Lower lobe of right lung (tissue), 2 donors: ENCODE measurements around the gene MN1. TPM values are rescaled to one million over a fixed set of nuclear protein-coding genes. Genes with fewer than 3 reads are reported as not detected.

Source experiments
- ATAC-seq, 2 donors: fragments of 200-7000 bp; cut with Tn5 transposase; one replicate each; pipeline ENCODE4 v1.9.1; 2020 to 2022; ENCODE audit warnings: mild to moderate bottlenecking in 2 of 2, moderate library complexity in 2 of 2
- DNase-seq: peaks from one replicate; pipeline ENCODE4 v3.0.0-alpha.2; 2020
- H3K27ac ChIP-seq: fragments of 200-600 bp; one replicate; pipeline ENCODE4 v1.8.0; 2022
- H3K27me3 ChIP-seq: fragments of 200-600 bp; one replicate; pipeline ENCODE4 v1.8.0; 2022; ENCODE audit warnings: low read depth
- H3K36me3 ChIP-seq: fragments of 200-600 bp; one replicate; pipeline ENCODE4 v1.8.0; 2022; ENCODE audit warnings: mild to moderate bottlenecking
- H3K4me1 ChIP-seq: fragments of 200-600 bp; one replicate; pipeline ENCODE4 v1.8.0; 2022
- H3K4me3 ChIP-seq: fragments of 200-600 bp; one replicate; pipeline ENCODE4 v1.8.0; 2022; ENCODE audit warnings: mild to moderate bottlenecking
- H3K9me3 ChIP-seq: fragments of 200-600 bp; one replicate; pipeline ENCODE4 v1.8.0; 2022
- intact Hi-C: fragments of 100-400 bp; cut with DNase I; formaldehyde crosslinking; loops from one replicate; pipeline ENCODE4 v1.11.0; 2022
- total RNA-seq: library from RNA; stranded (reverse); fragmentation: NEBNext Ultra II Directional; extraction: Animal tissue kit (Norgen Biotek cat#: 25700); gene quantifications from one replicate; pipeline ENCODE4 v1.2.1, GENCODE V29; 2021
- TF ChIP-seq, protein P1 (sequence below): fragments of 200-600 bp; IDR thresholded peaks from one replicate; pipeline ENCODE4 v1.8.0; 2022; ENCODE audit warnings: antibody characterized with exemption, mild to moderate bottlenecking
- donor health status: DM: no; HTN: yes; CAD: no; lungs with severe emphysema.

Gene MN1
- total RNA-seq, 1 donor from 2014 or later: 6.5 TPM

DNA sequence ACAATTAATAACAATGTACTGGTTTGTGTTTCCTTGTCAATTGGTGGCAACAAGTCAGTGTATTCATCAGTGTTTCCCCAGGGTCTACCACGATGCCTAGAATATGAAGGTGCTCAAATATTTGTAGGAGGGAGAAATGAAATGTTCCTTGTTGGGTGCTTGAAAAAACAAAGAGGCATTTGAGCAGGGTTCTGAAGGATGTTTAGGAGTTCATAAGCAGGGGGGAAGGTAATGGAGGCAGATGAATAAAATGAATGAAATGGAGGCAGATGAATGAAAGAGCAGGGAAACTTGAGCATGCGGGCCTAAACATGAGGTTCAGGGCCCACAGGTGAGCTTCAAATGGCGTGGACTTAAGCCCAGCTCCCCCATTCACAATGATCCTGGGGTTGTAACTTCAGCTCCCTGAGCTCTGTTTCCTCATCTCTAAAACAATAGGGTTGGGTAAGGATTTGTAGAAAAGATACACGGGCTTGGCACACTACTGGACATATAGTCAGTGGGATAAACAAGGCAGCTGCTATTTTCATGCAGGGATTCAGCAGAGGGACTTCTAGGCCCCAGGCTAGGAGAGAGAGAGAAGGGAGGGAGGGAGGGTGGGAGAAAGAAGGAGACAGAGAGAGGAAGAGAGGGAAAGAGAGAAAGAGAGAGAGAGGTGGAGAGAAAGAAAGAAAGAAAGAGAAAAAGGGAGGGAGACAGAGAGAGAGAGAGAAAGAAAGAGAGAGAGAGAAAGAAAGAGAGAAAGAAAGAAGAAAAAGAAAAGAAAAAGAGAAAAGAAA lies 73.7 kb downstream of the MN1 start:
- TF ChIP-seq, protein P1, sequence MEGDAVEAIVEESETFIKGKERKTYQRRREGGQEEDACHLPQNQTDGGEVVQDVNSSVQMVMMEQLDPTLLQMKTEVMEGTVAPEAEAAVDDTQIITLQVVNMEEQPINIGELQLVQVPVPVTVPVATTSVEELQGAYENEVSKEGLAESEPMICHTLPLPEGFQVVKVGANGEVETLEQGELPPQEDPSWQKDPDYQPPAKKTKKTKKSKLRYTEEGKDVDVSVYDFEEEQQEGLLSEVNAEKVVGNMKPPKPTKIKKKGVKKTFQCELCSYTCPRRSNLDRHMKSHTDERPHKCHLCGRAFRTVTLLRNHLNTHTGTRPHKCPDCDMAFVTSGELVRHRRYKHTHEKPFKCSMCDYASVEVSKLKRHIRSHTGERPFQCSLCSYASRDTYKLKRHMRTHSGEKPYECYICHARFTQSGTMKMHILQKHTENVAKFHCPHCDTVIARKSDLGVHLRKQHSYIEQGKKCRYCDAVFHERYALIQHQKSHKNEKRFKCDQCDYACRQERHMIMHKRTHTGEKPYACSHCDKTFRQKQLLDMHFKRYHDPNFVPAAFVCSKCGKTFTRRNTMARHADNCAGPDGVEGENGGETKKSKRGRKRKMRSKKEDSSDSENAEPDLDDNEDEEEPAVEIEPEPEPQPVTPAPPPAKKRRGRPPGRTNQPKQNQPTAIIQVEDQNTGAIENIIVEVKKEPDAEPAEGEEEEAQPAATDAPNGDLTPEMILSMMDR: no peak
- DNase-seq: no peak

DNA sequence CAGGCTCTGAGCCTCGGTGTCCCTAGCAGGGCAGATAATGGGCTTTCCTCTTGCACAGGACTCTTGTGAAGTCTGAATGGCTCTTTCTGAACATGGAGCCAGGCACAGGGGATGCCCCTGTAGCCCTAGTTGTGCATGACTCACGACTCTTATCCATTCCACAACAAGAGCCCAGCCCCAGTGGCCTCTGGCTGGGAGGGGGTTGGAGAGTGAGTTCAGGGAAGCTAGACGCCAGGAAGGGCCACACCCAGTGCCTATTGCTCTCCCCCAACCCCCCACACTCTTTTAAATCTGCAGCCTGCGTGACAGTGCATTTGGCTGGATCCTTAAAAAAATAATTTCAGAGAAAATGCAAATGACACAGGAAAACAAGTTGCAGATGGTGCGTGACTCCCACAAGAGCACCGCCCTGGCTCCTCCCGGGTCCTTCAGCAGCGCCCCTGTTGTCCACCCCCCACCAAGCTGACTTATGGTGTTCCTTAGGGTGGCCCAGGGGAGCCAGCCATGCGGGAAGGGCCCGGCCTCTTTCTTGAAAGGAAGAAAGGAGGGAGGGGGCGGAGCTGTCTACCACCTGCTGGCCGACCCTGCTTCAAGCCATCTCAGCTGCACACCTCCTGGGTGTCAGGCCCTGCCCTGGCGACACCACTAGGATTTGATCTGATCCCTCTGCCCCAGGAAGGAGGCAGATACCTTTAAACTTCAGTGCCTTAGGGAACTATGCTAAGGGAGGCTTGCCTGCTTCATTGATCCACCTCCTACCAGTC lies 74.7 kb downstream of the MN1 start:
- H3K4me1 ChIP-seq: peaks cover 20% of the 10 kb centered on the region
- TF ChIP-seq, protein P1: no peak
- no peaks in the 10 kb centered on the region for H3K27me3 ChIP-seq
- intact Hi-C loops: no loop called here
- DNase-seq (peak; percentile 54), ATAC-seq (peak; percentile 70 to 85)
- no peaks in the 10 kb centered on the region for H3K9me3 ChIP-seq
- H3K36me3 ChIP-seq: no peaks in the 10 kb centered on the region
- peak overlapping the region; percentile 77 for H3K27ac ChIP-seq
- no peak overlapping the region for H3K4me3 ChIP-seq

More for the DNA sequence above, 73.7 kb downstream of the MN1 start:
- H3K9me3 ChIP-seq: no peaks in the 10 kb centered on the region
- H3K27ac ChIP-seq: peak overlapping the region; percentile 77
- no peak for ATAC-seq
- H3K36me3 ChIP-seq: no peaks in the 10 kb centered on the region
- no peaks in the 10 kb centered on the region for H3K27me3 ChIP-seq
- H3K4me1 ChIP-seq: peaks cover 20% of the 10 kb centered on the region
- H3K4me3 ChIP-seq: no peak overlapping the region
- intact Hi-C loops: no loop called here

DNA sequence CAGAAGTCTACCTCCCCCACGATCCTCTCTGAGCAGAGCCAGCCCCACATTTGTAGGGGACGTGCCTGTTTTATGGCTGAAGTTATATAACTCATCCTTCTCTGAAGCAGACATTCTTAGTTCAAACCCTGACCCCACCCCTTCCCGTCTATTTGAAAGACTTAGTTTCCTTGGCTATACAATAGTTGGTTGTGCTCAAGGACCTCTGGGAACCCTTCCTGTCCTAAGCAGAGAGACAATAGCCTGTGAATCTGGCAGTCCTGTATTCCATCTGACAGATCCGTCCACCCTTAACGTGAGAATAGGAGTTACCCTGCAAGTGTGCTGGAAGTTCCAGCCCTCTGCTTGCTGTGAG lies 75.2 kb downstream of the MN1 start:
- TF ChIP-seq, protein P1: no peak
- intact Hi-C loops: no loop called here
- H3K4me3 ChIP-seq: no peak overlapping the region
- H3K4me1 ChIP-seq: peaks cover 20% of the 10 kb centered on the region
- no peaks in the 10 kb centered on the region for H3K9me3 ChIP-seq
- no peaks in the 10 kb centered on the region for H3K36me3 ChIP-seq
- DNase-seq (no peak), ATAC-seq (peak; percentile 10 to 47)
- H3K27me3 ChIP-seq: no peaks in the 10 kb centered on the region
- peak overlapping the region; percentile 77 for H3K27ac ChIP-seq

DNA sequence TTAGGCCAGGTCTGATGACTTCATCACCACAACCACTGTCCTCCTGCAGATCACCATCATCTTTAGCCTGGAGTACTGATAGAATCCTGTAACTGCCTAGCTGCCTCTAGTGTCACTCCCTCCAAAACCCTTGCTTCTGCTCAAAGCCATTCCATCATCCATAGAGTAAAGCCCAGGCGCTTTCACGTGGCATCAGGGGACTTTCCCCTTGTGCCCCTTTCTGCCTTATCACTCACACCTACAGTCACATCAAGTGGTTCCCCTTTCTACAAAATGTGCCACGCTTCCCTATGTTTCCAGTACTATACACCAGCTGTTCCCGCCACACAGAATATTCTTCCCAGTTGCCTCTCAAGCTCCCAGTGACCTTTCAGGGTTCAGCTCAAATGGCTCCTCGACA lies 75.9 kb downstream of the MN1 start:
- Histone ChIP-seq H3K27me3 (no peaks in the 10 kb centered on the region), H3K27ac (peak overlapping the region; percentile 77), H3K36me3 (no peaks in the 10 kb centered on the region), H3K4me3 (no peak overlapping the region), H3K9me3 (no peaks in the 10 kb centered on the region), H3K4me1 (peaks cover 20% of the 10 kb centered on the region)
- ATAC-seq (no peak), DNase-seq (no peak)
- intact Hi-C loops: no loop called here
- TF ChIP-seq, protein P1: no peak

DNA sequence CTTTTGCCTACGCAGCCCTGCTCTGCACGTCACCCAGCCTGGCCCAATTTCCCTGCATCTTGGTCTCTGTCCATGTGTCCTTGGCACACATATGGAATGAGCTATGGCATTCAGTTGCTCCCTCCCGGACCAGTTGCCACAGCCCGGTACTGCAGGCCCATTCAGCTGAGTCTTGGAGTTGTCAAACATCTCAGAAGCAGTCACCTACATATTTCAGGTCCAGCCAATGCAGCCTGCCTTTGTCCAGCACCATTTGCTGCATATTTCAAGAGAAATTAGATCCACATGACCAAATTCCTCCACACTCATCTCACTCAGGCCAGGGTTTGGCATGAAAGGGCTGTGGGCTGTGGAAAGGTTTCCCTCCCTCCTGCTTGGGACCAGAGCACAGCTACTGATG lies 76.8 kb downstream of the MN1 start:
- TF ChIP-seq, protein P1: no peak
- intact Hi-C loops: no loop called here
- H3K27me3 ChIP-seq: no peaks in the 10 kb centered on the region
- peaks cover 20% of the 10 kb centered on the region for H3K4me1 ChIP-seq
- no peak overlapping the region for H3K4me3 ChIP-seq
- no peaks in the 10 kb centered on the region for H3K36me3 ChIP-seq
- no peaks in the 10 kb centered on the region for H3K9me3 ChIP-seq
- no peak for ATAC-seq
- no peak for DNase-seq
- peak overlapping the region; percentile 49 for H3K27ac ChIP-seq
